K562 (cell line): Measurements from ENCODE around the gene HOXB4. TPM values are rescaled to one million over a fixed set of nuclear protein-coding genes. Genes with fewer than 3 reads are reported as not detected.

Experiments
- AFF4 ChIP-seq: sonication (generic); formaldehyde crosslinking; IDR thresholded peaks from 2 replicates; pipeline ENCODE4 v1.8.0; 2023; ENCODE audit warnings: mild to moderate bottlenecking, missing genetic modification reagents
- BRF2 ChIP-seq: IDR thresholded peaks from 3 replicates; pipeline ENCODE4 v1.6.1; 2011; ENCODE audit warnings: borderline replicate concordance, mild to moderate bottlenecking; ENCODE audit not compliant: insufficient read length, insufficient read depth
- CAMTA2 ChIP-seq: fragments of 250-450 bp; sonication (Bioruptor Pico); conservative IDR thresholded peaks from 2 replicates; pipeline ENCODE4 v1.5.1; 2022
- FOXA1 ChIP-seq: fragments of 450-650 bp; IDR thresholded peaks from 2 replicates; pipeline ENCODE4 v1.6.1; 2016; ENCODE audit warnings: mild to moderate bottlenecking, borderline replicate concordance
- MTF1 ChIP-seq: fragments of 250-450 bp; sonication (Bioruptor Pico); IDR thresholded peaks from 2 replicates; pipeline ENCODE4 v1.9.0; 2021; ENCODE audit warnings: moderate library complexity, mild to moderate bottlenecking, inconsistent platforms, borderline replicate concordance
- POLR2G ChIP-seq: fragments of 200-400 bp; formaldehyde crosslinking; IDR thresholded peaks from 2 replicates; pipeline ENCODE4 v1.6.1; 2017; ENCODE audit warnings: low read depth, mild to moderate bottlenecking, antibody characterized with exemption, low read length, moderate library complexity
- RBM34 ChIP-seq: fragments of 200-400 bp; formaldehyde crosslinking; IDR thresholded peaks from 2 replicates; pipeline ENCODE4 v1.6.1; 2018; ENCODE audit warnings: low read length, borderline replicate concordance; ENCODE audit not compliant: insufficient read depth
- TCFL5 ChIP-seq: fragments of 250-450 bp; sonication (Bioruptor Pico); conservative IDR thresholded peaks from 2 replicates; pipeline ENCODE4 v1.6.1; 2021; ENCODE audit warnings: mild to moderate bottlenecking, moderate library complexity, matching md5 sums
- TEAD4 ChIP-seq, 2 experiments: sonication (generic) in 1 of 2; formaldehyde crosslinking in 1 of 2; IDR thresholded peaks; 2 replicates each; pipeline versions ENCODE4 v1.6.1 to v1.8.0; 2012 to 2022; ENCODE audit warnings: borderline replicate concordance in 1 of 2, inconsistent platforms in 1 of 2, low read length in 1 of 2, mild to moderate bottlenecking in 1 of 2, missing genetic modification reagents in 1 of 2
- THAP7 ChIP-seq: fragments of 250-450 bp; sonication (Bioruptor Pico); IDR thresholded peaks from 2 replicates; pipeline ENCODE4 v1.5.0; 2021
- TRIM28 ChIP-seq: fragments of 450-650 bp; IDR thresholded peaks from 2 replicates; pipeline ENCODE4 v1.6.1; 2017
- VEZF1 ChIP-seq: fragments of 200-800 bp; sonication (Bioruptor generic); IDR thresholded peaks from 2 replicates; pipeline ENCODE4 v1.6.1; 2017; ENCODE audit warnings: missing genetic modification characterization, missing compliant biosample characterization
- ZBTB1 ChIP-seq: sonication (generic); formaldehyde crosslinking; IDR thresholded peaks from 2 replicates; pipeline ENCODE4 v1.8.1; 2023; ENCODE audit warnings: missing genetic modification reagents, low read depth, mild to moderate bottlenecking, borderline replicate concordance
- ZBTB26 ChIP-seq: fragments of 450-650 bp; formaldehyde crosslinking; IDR thresholded peaks from 2 replicates; pipeline ENCODE4 v1.4.0; 2022; ENCODE audit warnings: missing genetic modification characterization
- ZNF282 ChIP-seq: sonication (generic); formaldehyde crosslinking; IDR thresholded peaks from 2 replicates; pipeline ENCODE4 v1.8.1; 2023; ENCODE audit warnings: missing genetic modification reagents
- ZNF717 ChIP-seq: fragments of 250-450 bp; sonication (Bioruptor Pico); IDR thresholded peaks from 2 replicates; pipeline ENCODE4 v1.5.0; 2021
- polyA plus RNA-seq, 8 experiments: library from polyadenylated mRNA; depleted of rRNA in 4 of 8; stranded (reverse) in 5 of 8; unstranded in 3 of 8; fragments of >200 nt; fragmentation: Nextera tagmentation in 2 of 8; fragmentation: Illumina TruSeq in 1 of 8; extraction: Ambion mirVana in 2 of 8; extraction: Trizol in 1 of 8; gene quantifications; 2 replicates each; pipeline versions ENCODE4 v1.2.1 to v1.2.3, GENCODE V29; 2011 to 2014; ENCODE audit warnings: inconsistent platforms in 1 of 8, missing spikeins in 1 of 8
- total RNA-seq, 7 experiments: library from RNA; depleted of rRNA in 6 of 7; stranded (reverse); fragments of >200 nt in 6 of 7; fragmentation: Illumina TruSeq in 2 of 7; extraction: Trizol in 2 of 7; gene quantifications; 2 replicates each; pipeline versions ENCODE4 v1.2.1 to v1.2.3, GENCODE V29; 2011 to 2021; ENCODE audit warnings: low replicate concordance in 1 of 7
- TF ChIP-seq, protein P1 (sequence below): sonication (generic); formaldehyde crosslinking; IDR thresholded peaks from 2 replicates; pipeline ENCODE4 v1.9.0; 2022; ENCODE audit warnings: mild to moderate bottlenecking, missing genetic modification reagents

Gene HOXB4
- total and polyA plus RNA-seq, 9 of the 15 experiments (the other 6 are each of a cell fraction or from before 2014, with no cell fraction given): 1.6 to 34.9 (median 14.9) TPM

DNA sequence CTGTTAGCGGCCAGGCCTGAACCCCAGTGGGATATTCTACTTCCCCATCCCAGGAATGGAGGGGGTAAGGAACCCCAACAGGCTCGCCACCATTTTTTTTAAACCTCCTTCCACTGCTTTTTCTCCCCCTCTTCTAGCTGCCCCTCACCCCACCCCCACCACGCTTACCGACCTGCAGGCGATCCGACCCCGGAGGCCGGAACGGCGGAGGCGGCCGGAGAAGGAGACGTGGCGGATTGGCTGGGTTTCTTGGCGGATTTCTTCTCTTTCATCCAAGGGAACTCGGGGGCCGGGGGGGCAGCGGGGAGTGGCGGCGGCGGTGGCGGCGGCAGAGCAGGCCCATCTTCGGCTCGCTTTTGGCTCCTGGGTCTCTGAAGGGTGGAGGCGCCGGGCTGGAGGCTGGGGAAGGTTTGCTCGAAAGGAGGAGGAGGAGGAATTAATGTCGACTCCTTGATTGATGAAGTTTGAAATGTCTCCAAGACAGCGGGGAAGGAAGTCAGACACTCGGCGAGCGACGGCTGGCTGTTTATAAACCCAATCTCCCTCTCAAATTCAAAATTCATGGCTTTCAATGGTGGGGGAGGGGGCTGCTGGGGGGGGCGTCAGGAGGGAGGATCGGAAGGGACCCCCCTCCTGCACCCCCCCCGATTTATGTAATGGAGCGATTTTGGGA is 33.7 kb downstream of the HOXB4 start (continued):
- peak; percentile 88 for TF ChIP-seq AFF4 (CRISPR knock-in tag)
- peak; percentile 91 for TF ChIP-seq VEZF1 (CRISPR knock-in tag)
- TF ChIP-seq, protein P1, sequence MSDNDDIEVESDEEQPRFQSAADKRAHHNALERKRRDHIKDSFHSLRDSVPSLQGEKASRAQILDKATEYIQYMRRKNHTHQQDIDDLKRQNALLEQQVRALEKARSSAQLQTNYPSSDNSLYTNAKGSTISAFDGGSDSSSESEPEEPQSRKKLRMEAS (CRISPR knock-in tag): no peak
- no peak for TF ChIP-seq ZBTB26 (CRISPR knock-in tag)
- no peak for TF ChIP-seq TRIM28
- no peak for TF ChIP-seq ZNF717 (CRISPR knock-in tag)
- no peak for TF ChIP-seq CAMTA2
- no peak for TF ChIP-seq FOXA1
- no peak for TF ChIP-seq MTF1 (CRISPR knock-in tag)
- TF ChIP-seq BRF2: no peak
- no peak for TF ChIP-seq THAP7
- TF ChIP-seq ZBTB1 (CRISPR knock-in tag): no peak
- peak; percentile 8; the same call in 1 of the 2 replicates for TF ChIP-seq TEAD4 (IDR thresholded peaks at IDR 0.05; ENCODE audit: low read length)
- no peak for TF ChIP-seq TEAD4 (CRISPR knock-in tag; IDR thresholded peaks at IDR 0.05; ENCODE audit: borderline replicate concordance)
- TF ChIP-seq TCFL5 (CRISPR knock-in tag): no peak
- TF ChIP-seq POLR2G: peak; percentile 74
- TF ChIP-seq RBM34: no peak
- no peak for TF ChIP-seq ZNF282 (CRISPR knock-in tag)
